Measurements from ENCODE around the gene TTC23.
"Not testable (repeated sequence)": the region's sequence is repeated elsewhere in the genome, so short reads cannot be mapped to it uniquely, and the experiment has no call there.

TTC23 gene

DNA sequence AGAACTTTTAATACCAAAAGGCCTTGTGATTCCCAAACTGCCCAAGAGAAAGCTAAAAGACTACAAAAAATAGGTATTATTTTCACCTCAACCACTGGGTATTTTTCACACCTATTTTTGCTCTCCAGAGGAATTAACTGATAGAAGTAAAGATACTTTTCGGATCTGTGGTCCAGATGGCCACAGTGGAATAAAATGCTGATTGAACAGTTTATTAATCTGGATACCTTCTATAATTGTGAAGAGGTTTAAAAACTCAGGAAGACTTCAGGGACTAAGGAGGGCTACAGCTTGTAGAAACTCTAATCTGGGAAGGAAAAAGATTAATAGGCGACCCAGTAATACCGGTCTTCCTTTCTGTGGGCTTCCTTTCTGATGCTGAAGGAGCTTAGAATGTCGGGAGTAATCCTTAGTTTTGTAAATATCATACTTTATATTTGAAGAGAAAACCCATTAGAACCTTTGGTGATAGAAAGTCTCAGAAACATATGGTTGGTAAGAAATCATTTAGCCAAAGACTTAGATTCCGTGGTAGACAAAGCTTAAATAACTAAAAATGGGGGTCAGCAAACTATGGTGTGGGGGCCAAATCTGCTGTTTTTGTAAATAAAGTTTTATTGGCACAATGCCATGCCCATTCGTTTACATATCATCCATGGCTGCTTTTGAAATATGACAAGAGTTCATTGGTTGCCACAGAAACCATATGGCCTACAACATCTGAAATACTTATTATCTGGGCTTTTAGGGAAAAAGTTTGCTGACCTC lies 47.8 kb downstream of the TTC23 start:
- Histone ChIP-seq H3K27ac (ENCODE audit: low read depth, low read length) (no peak overlapping the region), H3K4me1 (ENCODE audit: control insufficient read depth, insufficient read depth, low read length, unreplicated experiment) (no peaks in the 10 kb centered on the region), H3K36me3 (ENCODE audit: insufficient read depth, low read length) (peaks cover 11% of the 10 kb centered on the region), H3K27me3 (ENCODE audit: insufficient read depth, low read length) (no peaks in the 10 kb centered on the region), H3K79me2 (ENCODE audit: control insufficient read depth, insufficient read depth, low read length, unreplicated experiment) (no peaks in the 10 kb centered on the region), H3K4me3 (ENCODE audit: low read depth, low read length) (no peak overlapping the region), H2AFZ (ENCODE audit: low read length, unreplicated experiment) (no peak overlapping the region)

DNA sequence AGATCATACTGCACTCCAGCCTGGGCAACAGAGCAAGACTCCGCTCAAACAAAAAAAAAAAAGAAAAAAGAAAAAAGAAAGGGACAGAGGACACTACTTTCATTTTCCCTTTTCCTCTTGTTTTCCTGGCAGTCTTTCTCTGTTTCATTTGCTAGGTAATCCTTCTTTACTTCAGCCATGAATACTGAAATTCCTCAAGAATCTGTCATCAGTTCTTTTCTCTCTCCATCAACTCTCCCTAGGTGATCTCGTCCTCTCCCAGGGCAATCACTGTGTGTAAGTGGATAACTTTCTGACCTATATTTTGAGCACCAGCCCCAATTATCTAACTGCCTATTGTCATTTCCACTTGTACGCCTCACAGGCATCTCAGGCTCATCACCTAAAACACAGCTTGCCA lies 51.5 kb downstream of the TTC23 start:
- Histone ChIP-seq H3K36me3 (ENCODE audit: insufficient read depth, low read length) (peaks cover 22% of the 10 kb centered on the region), H3K4me3 (ENCODE audit: low read depth, low read length) (no peak overlapping the region), H3K79me2 (ENCODE audit: control insufficient read depth, insufficient read depth, low read length, unreplicated experiment) (no peaks in the 10 kb centered on the region), H3K4me1 (ENCODE audit: control insufficient read depth, insufficient read depth, low read length, unreplicated experiment) (no peaks in the 10 kb centered on the region), H3K27me3 (ENCODE audit: insufficient read depth, low read length) (no peaks in the 10 kb centered on the region), H3K27ac (ENCODE audit: low read depth, low read length) (no peak overlapping the region), H2AFZ (ENCODE audit: low read length, unreplicated experiment) (no peak overlapping the region)

DNA sequence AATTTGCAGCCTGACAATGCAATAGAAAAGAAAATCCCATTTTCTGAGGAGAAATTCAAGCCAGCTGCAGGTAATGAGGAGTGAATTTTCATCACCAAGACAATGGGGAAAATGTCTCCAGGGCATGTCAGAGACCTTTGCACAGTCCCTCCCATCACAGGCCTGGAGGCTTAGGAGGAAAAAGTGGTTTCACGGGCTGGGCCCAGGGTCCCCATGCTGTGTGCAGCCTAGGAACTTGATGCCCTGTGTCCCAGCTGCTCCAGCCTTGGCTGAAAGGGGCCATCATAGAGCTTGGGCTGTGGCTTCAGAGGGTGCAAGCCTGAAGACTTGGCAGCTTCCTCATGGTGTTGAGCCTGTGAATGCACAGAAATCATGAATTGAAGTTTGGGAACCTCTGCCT lies 57.2 kb downstream of the TTC23 start:
- not testable (repeated sequence) for H3K4me3 ChIP-seq (ENCODE audit: low read depth, low read length); H3K79me2 ChIP-seq (ENCODE audit: control insufficient read depth, insufficient read depth, low read length, unreplicated experiment); H2AFZ ChIP-seq (ENCODE audit: low read length, unreplicated experiment); H3K27ac ChIP-seq (ENCODE audit: low read depth, low read length); H3K4me1 ChIP-seq (ENCODE audit: control insufficient read depth, insufficient read depth, low read length, unreplicated experiment); H3K27me3 ChIP-seq (ENCODE audit: insufficient read depth, low read length)
- H3K36me3 ChIP-seq (ENCODE audit: insufficient read depth, low read length): peaks cover 22% of the 10 kb centered on the region

DNA sequence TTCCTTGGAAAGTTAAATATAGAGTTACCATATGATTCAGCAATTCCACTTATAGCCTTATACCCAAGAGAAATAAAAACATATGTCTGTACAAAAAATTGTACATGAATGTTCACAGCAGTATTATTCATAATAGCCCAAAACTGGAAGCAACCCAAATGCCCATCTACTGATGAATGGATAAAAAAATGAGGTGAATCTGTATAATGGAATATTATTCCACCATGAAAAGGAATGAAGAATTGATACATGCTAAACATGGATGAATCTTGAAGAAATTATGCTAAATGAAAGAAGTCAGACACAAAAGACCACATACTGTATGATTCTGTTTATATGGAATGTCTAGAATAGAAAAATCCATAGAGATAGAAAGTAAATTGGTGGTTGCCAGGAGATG lies 61.4 kb downstream of the TTC23 start:
- Histone ChIP-seq H2AFZ (ENCODE audit: low read length, unreplicated experiment) (no peak overlapping the region), H3K27ac (ENCODE audit: low read depth, low read length) (no peak overlapping the region), H3K27me3 (ENCODE audit: insufficient read depth, low read length) (no peaks in the 10 kb centered on the region), H3K79me2 (ENCODE audit: control insufficient read depth, insufficient read depth, low read length, unreplicated experiment) (no peaks in the 10 kb centered on the region), H3K4me1 (ENCODE audit: control insufficient read depth, insufficient read depth, low read length, unreplicated experiment) (peaks cover 7% of the 10 kb centered on the region), H3K36me3 (ENCODE audit: insufficient read depth, low read length) (peaks cover 18% of the 10 kb centered on the region), H3K4me3 (ENCODE audit: low read depth, low read length) (no peak overlapping the region)

DNA sequence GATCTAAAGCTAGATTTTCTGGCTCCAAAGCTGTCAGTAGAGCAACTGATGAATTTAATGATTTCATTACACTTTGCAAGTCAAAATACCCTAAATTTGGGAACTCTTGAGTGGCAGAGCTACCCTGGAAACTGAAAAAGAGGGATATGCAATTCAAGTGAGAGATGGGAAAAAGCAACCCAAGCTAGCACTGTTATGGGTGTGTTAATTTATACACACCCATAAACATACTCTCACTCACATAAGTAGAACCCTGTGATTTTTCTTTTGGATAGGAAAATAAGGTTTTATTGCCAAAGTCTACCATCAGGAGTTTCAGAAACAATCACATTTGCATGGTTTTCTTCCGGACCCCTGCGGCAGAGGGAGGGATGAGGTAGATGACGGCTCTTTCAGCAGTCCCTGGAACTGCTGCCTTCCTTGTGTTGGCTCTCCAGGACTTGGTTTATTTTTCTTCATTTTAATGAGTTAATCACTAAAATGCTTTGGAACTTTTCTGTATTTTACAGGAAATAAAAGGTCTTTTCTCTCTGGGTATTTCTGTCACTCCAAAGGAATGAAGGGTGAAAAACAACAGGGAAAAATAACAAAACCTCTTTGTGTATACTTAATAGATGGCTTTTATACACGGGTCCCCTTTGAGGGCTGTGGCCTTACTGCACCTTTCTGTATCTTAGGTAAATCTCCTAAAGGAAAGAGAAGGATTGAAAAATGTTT lies 63.8 kb downstream of the TTC23 start:
- Histone ChIP-seq H3K4me3 (ENCODE audit: low read depth, low read length) (no peak overlapping the region), H3K4me1 (ENCODE audit: control insufficient read depth, insufficient read depth, low read length, unreplicated experiment) (peaks cover 7% of the 10 kb centered on the region), H2AFZ (ENCODE audit: low read length, unreplicated experiment) (no peak overlapping the region), H3K27me3 (ENCODE audit: insufficient read depth, low read length) (no peaks in the 10 kb centered on the region), H3K36me3 (ENCODE audit: insufficient read depth, low read length) (peaks cover 12% of the 10 kb centered on the region), H3K79me2 (ENCODE audit: control insufficient read depth, insufficient read depth, low read length, unreplicated experiment) (no peaks in the 10 kb centered on the region), H3K27ac (ENCODE audit: low read depth, low read length) (no peak overlapping the region)

DNA sequence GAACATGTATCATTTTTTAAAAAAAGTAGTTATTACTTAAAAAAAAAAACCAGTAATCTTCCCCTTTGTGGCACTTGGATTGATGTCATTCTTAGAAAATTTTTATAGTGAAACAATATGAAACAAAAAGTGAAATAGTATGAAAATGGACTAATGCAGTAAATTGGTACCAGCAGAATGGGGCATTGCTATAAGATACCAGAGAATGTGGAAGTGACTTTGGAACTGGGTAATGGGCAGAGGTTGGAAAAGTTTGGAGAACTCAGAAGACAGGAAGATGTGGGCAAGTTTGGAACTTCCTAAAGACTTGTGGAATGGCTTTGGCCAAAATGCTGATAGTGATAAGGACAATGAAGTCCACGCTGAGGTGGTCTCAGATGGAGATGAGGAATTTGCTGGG lies 66.6 kb downstream of the TTC23 start:
- Histone ChIP-seq H3K4me3 (ENCODE audit: low read depth, low read length) (no peak overlapping the region), H3K27ac (ENCODE audit: low read depth, low read length) (no peak overlapping the region), H3K27me3 (ENCODE audit: insufficient read depth, low read length) (no peaks in the 10 kb centered on the region), H3K4me1 (ENCODE audit: control insufficient read depth, insufficient read depth, low read length, unreplicated experiment) (peaks cover 3% of the 10 kb centered on the region), H3K79me2 (ENCODE audit: control insufficient read depth, insufficient read depth, low read length, unreplicated experiment) (no peaks in the 10 kb centered on the region), H3K36me3 (ENCODE audit: insufficient read depth, low read length) (peaks cover 9% of the 10 kb centered on the region; the same call in 1 of the 2 replicates), H2AFZ (ENCODE audit: low read length, unreplicated experiment) (no peak overlapping the region)

DNA sequence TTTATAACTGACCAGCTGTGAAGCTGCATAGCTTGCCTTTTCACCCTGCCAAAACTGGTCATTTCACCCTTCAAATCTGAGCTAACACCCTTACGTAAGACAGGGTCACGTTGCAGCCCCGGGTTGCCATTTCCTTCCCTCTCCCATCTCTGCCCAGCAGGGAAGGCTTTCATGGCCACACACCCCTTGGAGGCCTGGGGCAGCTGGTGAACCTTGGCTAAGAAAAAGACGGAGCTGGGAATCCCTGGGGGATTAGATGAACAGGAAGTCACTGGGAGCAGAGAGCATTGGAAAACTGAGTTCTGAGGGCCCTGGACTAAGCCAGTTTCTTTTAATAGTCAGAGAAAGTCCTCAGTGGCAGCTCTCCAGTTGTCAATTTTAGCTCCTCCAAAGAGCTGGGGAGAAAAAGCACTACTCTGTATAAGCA lies 67.8 kb downstream of the TTC23 start:
- Histone ChIP-seq H3K4me1 (ENCODE audit: control insufficient read depth, insufficient read depth, low read length, unreplicated experiment) (no peaks in the 10 kb centered on the region), H3K79me2 (ENCODE audit: control insufficient read depth, insufficient read depth, low read length, unreplicated experiment) (no peaks in the 10 kb centered on the region), H3K36me3 (ENCODE audit: insufficient read depth, low read length) (peaks cover 6% of the 10 kb centered on the region; the same call in 1 of the 2 replicates), H3K27ac (ENCODE audit: low read depth, low read length) (no peak overlapping the region), H2AFZ (ENCODE audit: low read length, unreplicated experiment) (no peak overlapping the region), H3K4me3 (ENCODE audit: low read depth, low read length) (no peak overlapping the region), H3K27me3 (ENCODE audit: insufficient read depth, low read length) (no peaks in the 10 kb centered on the region)

DNA sequence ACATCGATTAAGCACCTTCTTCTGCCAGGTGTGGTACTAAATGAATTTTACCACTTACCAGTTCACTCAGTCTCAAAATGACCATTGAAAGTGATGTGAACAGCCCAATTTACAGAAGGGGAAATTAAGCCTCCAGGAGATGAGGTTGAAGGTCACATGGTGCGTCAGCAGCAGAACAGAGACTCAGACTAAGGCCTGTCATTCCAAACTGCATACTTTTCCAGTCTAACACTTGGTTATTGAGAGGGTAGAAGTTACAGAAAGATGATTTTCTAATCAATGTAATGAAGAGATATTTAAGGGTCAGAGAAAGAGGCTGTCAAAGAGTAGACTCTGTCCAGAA lies 68.4 kb downstream of the TTC23 start:
- H3K27me3 ChIP-seq (ENCODE audit: insufficient read depth, low read length): no peaks in the 10 kb centered on the region
- H3K79me2 ChIP-seq (ENCODE audit: control insufficient read depth, insufficient read depth, low read length, unreplicated experiment): no peaks in the 10 kb centered on the region
- no peak overlapping the region for H3K4me3 ChIP-seq (ENCODE audit: low read depth, low read length)
- peaks cover 6% of the 10 kb centered on the region; the same call in 1 of the 2 replicates for H3K36me3 ChIP-seq (ENCODE audit: insufficient read depth, low read length)
- no peak overlapping the region for H3K27ac ChIP-seq (ENCODE audit: low read depth, low read length)
- H3K4me1 ChIP-seq (ENCODE audit: control insufficient read depth, insufficient read depth, low read length, unreplicated experiment): no peaks in the 10 kb centered on the region
- no peak overlapping the region for H2AFZ ChIP-seq (ENCODE audit: low read length, unreplicated experiment)

DNA sequence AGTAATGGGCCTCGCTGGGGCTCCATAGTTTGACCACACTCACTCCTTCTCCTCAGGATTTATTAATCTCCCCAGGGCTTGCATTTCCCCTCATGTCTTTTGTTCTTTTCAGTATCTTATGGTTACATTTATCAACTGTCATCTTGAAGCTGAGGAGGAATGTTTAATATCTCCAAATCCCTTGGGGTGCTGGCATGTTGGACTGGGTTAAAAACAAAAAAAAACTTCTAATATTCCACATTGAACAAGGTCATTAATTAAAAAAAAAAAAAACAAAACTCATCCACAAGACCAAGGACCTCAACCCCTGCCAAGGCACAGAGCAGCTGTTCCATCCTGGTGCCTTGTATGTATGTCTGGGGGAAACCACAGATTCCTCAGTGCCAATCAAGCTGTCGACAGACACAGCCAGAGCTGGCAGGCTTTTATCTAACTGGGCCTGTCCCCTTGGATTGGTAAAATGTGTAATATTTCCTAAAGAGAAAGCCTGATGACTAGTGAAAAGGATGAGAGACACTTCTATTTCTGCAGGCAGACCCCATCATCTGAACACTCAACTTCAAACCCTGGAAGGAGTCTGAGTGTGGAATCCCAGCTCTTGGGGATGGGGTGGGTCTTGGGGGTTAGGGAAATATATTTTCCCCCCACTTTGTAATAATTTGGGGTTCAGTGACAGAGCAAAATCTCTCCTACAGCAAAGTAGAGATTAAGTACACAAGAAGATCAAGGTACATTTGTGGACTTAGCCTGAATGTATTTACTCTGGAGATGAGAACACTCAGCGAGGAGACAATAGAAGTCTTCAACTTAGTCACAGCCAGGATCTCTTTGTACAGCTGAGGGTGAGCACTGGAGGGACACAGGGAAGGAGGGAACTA lies 69.1 kb downstream of the TTC23 start:
- Histone ChIP-seq H3K36me3 (ENCODE audit: insufficient read depth, low read length) (peaks cover 2% of the 10 kb centered on the region; the same call in 1 of the 2 replicates), H3K27ac (ENCODE audit: low read depth, low read length) (no peak overlapping the region), H3K79me2 (ENCODE audit: control insufficient read depth, insufficient read depth, low read length, unreplicated experiment) (no peaks in the 10 kb centered on the region), H3K27me3 (ENCODE audit: insufficient read depth, low read length) (no peaks in the 10 kb centered on the region), H3K4me3 (ENCODE audit: low read depth, low read length) (no peak overlapping the region), H2AFZ (ENCODE audit: low read length, unreplicated experiment) (no peak overlapping the region), H3K4me1 (ENCODE audit: control insufficient read depth, insufficient read depth, low read length, unreplicated experiment) (no peaks in the 10 kb centered on the region)

DNA sequence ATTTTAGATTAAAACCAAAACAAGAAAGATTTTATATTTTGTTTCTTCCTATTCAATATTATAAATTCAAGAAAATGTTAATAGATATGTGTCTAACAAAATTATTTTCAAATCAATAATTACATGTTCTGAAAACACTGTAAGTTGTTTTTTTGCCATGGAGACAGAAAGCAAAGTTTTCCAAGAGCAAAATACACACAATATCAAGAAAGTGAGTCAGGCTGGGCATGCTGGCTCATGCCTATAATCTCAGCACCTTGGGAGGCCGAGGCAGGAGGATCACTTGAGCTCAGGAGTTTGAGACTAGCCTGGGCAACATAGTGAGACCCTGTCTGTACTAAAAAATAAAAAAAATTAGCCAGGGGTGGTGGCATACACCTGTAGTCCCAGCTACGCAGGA lies 71.7 kb downstream of the TTC23 start:
- H3K27me3 ChIP-seq (ENCODE audit: insufficient read depth, low read length): no peaks in the 10 kb centered on the region
- H3K27ac ChIP-seq (ENCODE audit: low read depth, low read length): no peak overlapping the region
- no peaks in the 10 kb centered on the region for H3K79me2 ChIP-seq (ENCODE audit: control insufficient read depth, insufficient read depth, low read length, unreplicated experiment)
- no peak overlapping the region for H2AFZ ChIP-seq (ENCODE audit: low read length, unreplicated experiment)
- no peaks in the 10 kb centered on the region for H3K4me1 ChIP-seq (ENCODE audit: control insufficient read depth, insufficient read depth, low read length, unreplicated experiment)
- no peaks in the 10 kb centered on the region for H3K36me3 ChIP-seq (ENCODE audit: insufficient read depth, low read length)
- no peak overlapping the region for H3K4me3 ChIP-seq (ENCODE audit: low read depth, low read length)
